ENCODE results near the gene COG8. TPM values are rescaled to one million over a fixed set of nuclear protein-coding genes. Genes with fewer than 3 reads are reported as not detected.

Gene COG8
- total RNA-seq, 1 donor from 2014 or later = 44.8 TPM

GRCh38 chr16:69330286-69331109 lies 8.9 kb downstream of the COG8 start, which contains the start of gene PDF:
PDF (minus strand) TSS chr16:69330588; CDS start chr16:69330570, 18 bp downstream.
- TF ChIP-seq, protein P1, sequence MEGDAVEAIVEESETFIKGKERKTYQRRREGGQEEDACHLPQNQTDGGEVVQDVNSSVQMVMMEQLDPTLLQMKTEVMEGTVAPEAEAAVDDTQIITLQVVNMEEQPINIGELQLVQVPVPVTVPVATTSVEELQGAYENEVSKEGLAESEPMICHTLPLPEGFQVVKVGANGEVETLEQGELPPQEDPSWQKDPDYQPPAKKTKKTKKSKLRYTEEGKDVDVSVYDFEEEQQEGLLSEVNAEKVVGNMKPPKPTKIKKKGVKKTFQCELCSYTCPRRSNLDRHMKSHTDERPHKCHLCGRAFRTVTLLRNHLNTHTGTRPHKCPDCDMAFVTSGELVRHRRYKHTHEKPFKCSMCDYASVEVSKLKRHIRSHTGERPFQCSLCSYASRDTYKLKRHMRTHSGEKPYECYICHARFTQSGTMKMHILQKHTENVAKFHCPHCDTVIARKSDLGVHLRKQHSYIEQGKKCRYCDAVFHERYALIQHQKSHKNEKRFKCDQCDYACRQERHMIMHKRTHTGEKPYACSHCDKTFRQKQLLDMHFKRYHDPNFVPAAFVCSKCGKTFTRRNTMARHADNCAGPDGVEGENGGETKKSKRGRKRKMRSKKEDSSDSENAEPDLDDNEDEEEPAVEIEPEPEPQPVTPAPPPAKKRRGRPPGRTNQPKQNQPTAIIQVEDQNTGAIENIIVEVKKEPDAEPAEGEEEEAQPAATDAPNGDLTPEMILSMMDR (IDR thresholded peaks at IDR 0.05; ENCODE audit: insufficient read depth, low read length, poor library complexity, severe bottlenecking) = no peak
- H3K4me3 ChIP-seq (ENCODE audit: low read depth, low read length) = peak within 1 kb of the TSS; percentile 60
- no peaks in the 10 kb centered on the region for H3K27me3 ChIP-seq (ENCODE audit: control insufficient read depth, insufficient read depth, low read length)
- peaks cover 1% of the 10 kb centered on the region for H3K36me3 ChIP-seq (ENCODE audit: control insufficient read depth, insufficient read depth, low read length)
- peak; percentile 63 for DNase-seq (ENCODE audit: low read depth)

DNA sequence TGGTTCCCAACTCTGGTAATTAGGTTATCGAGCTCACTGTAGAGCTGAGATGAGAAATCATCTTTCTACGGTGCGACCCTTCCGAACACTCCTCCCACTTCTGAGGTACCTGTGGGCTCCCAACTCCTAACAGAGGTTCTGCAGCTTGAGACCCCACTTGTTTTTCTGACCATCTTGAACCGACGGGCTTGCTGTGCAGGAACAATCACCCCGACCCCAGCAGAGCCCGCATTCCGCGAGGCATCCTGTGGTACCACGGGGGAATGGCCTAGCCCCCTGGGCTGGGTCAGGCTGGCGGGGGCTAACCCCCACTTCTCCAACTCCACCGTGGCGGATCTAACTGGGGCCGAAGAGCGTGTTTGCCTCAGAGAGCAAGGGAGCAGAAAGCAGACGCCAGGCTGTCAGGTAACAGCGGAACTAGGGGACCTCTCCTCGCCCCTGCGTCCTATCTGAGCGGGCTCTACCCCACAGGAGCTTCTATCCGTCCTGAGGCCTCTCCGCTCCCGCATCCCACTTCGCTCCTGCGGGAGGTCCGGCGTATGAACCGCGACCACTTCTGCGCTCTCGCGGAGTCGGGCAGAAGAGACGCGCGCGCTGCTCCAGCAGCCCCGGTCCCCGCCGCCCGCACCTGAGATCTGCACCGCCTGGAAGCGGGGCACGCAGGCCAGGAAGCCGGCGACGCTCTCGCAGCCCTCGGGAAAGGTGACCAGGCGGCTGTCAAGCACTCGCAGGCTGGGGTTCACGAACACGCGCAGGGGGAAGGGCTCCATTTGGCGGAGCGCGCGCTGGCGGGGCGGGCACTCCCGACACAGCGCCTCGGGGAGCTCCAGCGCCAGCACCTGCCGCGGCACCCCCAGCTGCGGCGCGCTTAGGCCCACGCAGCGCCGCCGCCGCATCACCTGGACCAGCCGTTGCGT lies 9.7 kb downstream of the COG8 start:
- H3K27me3 ChIP-seq (ENCODE audit: control insufficient read depth, insufficient read depth, low read length) = no peaks in the 10 kb centered on the region
- no peak for DNase-seq (ENCODE audit: low read depth)
- TF ChIP-seq, protein P1 (IDR thresholded peaks at IDR 0.05; ENCODE audit: insufficient read depth, low read length, poor library complexity, severe bottlenecking) = no peak
- H3K4me3 ChIP-seq (ENCODE audit: low read depth, low read length) = peak overlapping the region; percentile 60
- peaks cover 1% of the 10 kb centered on the region for H3K36me3 ChIP-seq (ENCODE audit: control insufficient read depth, insufficient read depth, low read length)

DNA sequence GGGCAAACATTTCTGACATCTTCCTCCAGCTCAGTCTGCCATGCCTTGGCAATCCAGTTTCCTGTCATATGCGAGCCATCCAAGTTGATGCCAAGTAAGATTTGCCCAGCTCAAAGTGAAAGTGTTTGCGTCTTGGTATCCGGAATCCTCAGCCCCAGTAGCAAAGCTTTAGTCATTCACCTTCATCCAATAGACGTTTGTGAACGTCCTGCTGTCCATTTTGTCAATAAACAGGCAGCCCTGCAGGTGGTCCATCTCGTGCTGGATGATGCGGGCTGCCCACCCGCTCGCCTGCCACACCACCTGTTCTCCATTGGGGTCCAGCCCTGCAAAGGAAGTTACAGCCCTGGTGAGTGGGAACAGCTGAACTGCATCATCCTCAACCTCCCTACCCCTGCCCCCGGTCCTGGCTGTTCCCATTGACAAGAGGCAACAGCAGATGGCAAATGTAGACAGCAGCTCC lies 10.5 kb downstream of the COG8 start:
- Histone ChIP-seq H3K36me3 (ENCODE audit: control insufficient read depth, insufficient read depth, low read length) (peaks cover 2% of the 10 kb centered on the region), H3K4me3 (ENCODE audit: low read depth, low read length) (no peak overlapping the region), H3K27me3 (ENCODE audit: control insufficient read depth, insufficient read depth, low read length) (no peaks in the 10 kb centered on the region)
- TF ChIP-seq, protein P1 (IDR thresholded peaks at IDR 0.05; ENCODE audit: insufficient read depth, low read length, poor library complexity, severe bottlenecking) = no peak
- no peak for DNase-seq (ENCODE audit: low read depth)

DNA sequence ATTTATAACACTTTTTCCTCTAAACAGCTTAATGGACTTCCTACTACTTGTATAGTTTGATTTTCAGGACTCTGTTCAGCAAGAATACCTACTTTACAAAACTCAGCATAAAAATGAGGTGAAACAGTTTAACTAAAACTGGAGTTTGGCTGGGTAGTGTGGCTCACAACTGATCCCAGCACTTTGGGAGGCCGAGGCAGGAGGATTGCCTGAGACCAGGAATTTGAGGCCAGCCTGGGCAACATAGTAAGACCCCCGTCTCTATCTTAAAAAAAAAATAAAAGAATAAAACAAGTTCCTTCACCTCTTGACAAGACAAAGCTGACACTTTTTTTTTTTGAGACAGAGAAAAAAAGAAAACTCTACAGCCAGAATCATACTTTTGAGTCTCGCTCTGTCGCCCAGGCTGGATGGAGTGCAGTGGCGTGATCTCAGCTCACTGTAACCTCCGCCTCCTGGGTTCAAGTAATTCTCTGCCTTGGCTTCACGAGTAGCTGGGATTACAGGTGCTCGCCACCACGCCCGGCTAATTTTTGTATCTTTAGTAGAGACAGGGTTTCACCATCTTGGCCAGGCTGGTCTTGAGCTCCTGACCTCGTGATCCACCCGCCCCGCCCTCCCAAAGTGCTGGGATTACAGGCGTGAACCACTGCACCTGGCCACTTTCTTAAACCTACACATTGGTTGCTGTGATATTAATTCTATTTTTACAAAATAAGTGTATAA lies 11.6 kb downstream of the COG8 start:
- no peaks in the 10 kb centered on the region for H3K27me3 ChIP-seq (ENCODE audit: control insufficient read depth, insufficient read depth, low read length)
- peaks cover 4% of the 10 kb centered on the region for H3K36me3 ChIP-seq (ENCODE audit: control insufficient read depth, insufficient read depth, low read length)
- TF ChIP-seq, protein P1 (IDR thresholded peaks at IDR 0.05; ENCODE audit: insufficient read depth, low read length, poor library complexity, severe bottlenecking) = no peak
- DNase-seq (ENCODE audit: low read depth) = no peak
- H3K4me3 ChIP-seq (ENCODE audit: low read depth, low read length) = no peak overlapping the region

- H3K27me3 ChIP-seq (ENCODE audit: control insufficient read depth, insufficient read depth, low read length) = no peaks in the 10 kb centered on the region
- TF ChIP-seq, protein P1 (IDR thresholded peaks at IDR 0.05; ENCODE audit: insufficient read depth, low read length, poor library complexity, severe bottlenecking) = no peak
- no peak overlapping the region for H3K4me3 ChIP-seq (ENCODE audit: low read depth, low read length)
- H3K36me3 ChIP-seq (ENCODE audit: control insufficient read depth, insufficient read depth, low read length) = peaks cover 12% of the 10 kb centered on the region
- DNase-seq (ENCODE audit: low read depth) = no peak
Observed at GRCh38 chr16:69326172-69326873, 13.0 kb downstream of the COG8 start.

Data from kidney epithelial cell (primary cell).